Measurements from ENCODE around the gene IQCN.

IQCN gene

DNA sequence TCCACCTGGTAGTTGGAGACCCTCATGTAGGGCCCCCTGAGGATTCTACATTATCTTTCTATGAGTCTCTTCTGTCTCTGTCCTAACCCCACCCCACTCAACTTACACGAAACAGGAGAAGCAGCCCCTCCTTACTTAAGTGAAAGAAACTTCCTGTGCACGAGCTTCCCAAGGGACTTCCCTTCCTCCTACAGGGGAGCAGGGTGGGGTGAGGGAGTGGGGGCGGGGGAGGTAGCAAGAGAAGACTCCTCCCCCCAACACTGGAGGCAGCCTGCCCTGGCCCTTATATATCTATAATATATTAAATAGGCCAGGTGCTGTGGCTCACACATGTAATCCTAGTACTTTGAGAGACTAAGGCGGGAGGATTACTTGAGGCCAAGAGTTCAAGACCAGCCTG lies 42.5 kb downstream of the IQCN start:
- DNase-seq (ENCODE audit: low read depth in 2 of 2): no peak

DNA sequence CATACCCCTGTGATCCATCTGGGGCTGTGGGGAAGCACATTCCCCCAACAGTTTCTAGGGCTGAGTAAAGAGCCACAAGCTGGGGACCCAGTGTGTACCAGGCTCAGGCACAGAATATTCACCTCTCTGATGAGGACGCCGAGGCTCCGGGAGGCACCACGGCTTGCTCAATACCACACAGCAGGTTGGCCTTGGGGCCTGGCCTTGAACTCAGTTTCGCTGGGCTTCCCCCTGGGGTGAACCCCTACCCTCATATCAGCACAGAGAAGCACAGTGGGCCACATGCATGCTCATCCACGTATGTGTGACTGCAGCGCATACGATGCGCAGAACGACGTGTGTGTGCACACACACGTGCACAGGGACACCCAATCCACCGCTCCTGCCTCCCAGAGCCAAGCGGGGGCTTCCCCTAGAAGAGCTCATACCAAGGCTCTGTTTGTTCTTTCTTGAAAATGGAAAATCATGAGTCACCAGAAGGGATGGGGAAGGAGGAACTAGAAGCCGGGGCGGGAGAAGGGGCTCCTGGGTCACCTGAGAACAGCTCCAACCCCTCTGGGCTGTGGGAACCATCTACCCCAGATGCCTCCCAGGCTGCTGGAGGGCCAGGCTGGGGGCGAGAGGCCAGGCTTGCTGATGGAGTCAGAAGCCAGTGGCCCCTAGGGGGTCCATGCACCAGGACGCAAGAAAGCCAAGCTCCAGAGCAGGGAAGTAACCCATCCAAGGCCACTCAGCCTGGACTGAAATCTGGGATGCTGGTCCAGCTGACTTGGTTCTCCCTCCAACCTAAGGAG lies 43.1 kb downstream of the IQCN start:
- DNase-seq (ENCODE audit: low read depth in 2 of 2): no peak

DNA sequence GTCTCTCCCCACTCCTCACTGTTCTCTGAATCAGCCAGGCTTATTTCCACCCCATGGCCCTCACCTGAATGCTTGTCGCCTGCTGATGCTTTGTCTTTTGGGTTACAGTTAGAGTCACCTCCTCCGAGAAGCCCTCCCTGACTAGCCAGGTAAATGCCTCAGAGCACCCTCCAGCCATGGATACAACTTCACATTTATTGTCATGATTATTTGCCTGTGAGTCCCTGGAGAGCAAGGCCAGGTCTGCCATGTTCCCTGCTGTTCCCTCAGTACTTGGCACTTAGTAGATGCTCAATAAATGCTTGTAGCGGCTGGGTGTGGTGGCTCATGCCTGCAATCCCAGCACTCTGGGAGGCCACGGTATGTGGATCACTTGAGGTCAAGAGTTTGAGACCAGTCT lies 44.3 kb downstream of the IQCN start:
- DNase-seq (ENCODE audit: low read depth in 2 of 2): no peak

DNA sequence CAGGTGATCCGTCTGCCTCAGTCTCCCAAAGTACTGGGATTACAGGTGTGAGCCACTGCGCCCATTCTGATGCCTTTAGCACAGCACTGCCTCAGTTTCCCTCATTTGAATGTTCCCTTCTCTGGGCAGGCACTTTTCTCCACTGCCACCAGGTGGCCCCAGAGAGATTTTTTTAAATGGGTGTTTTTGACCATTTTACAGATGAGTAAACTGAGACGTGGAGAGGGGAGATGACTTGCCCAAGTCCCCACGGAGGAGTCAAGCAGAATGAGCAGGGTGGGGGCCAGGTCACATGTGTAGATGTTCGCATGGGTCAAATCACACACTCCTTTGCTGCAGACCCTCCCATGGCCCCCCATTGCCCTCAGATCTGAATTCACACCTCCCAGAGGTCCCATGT lies 44.8 kb downstream of the IQCN start:
- DNase-seq (ENCODE audit: low read depth in 2 of 2): no peak

DNA sequence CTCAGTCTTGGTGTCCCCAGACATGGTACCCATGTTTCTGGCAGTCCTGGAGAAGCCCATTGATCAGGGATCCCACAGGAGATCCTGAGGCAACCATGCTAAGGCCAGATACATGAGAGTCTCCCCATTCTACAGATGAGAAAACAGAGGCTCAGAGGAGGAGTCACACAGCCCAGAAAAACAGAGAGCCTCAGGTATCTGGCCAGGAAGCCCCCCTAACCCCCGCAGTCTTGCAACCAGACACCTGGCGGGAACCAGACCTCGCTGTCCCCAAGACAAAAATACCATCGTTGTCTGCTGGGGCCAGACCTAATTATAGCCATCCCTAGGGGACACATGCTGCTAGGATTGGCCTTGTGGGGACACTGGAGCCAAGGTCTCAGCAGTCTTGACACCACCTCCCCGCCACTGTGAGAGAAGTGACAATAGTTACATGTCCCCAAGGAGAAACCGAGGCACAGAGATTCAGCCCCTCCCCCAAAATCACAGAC lies 46.4 kb downstream of the IQCN start:
- DNase-seq (ENCODE audit: low read depth in 2 of 2): no peak

DNA sequence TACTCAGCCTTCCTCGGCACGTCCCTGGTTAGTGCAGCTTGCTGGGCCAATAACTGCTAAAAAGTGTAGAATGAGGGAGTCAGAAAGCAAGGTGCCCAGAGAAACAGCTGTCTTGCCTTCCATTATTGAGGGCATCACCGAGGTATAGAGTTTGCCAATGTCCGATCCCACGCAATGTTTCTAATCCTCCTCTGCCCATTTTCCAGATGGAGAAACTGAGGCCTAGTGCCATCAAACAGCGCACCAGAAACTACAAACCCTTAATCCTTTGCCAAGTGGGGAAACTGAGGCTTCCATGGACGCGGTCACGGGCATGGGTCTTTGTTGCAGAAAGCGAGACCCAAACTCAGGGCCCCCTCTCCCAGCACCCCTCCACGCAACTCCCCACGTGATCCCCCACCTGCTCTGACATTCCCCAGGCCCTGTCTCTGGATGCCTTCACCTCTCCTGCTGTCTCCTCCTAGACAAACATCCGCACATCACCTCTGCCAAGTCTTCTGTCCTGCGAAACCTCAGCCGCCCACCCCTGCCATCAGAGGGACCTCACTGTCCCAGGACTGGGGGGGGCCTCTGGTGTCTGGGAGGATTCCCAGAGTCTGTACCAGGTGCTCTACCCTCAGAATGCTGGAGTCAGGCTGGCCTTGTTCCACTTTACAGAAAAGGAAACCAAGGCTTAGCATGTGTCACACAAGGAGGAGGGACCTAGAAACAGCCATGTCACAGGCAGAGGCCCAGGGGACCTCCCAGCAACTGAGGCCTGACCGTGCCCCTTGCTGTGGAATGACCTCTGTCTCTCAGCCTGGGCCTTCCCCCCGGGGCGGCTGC lies 47.1 kb downstream of the IQCN start:
- DNase-seq (ENCODE audit: low read depth in 2 of 2): no peak

DNA sequence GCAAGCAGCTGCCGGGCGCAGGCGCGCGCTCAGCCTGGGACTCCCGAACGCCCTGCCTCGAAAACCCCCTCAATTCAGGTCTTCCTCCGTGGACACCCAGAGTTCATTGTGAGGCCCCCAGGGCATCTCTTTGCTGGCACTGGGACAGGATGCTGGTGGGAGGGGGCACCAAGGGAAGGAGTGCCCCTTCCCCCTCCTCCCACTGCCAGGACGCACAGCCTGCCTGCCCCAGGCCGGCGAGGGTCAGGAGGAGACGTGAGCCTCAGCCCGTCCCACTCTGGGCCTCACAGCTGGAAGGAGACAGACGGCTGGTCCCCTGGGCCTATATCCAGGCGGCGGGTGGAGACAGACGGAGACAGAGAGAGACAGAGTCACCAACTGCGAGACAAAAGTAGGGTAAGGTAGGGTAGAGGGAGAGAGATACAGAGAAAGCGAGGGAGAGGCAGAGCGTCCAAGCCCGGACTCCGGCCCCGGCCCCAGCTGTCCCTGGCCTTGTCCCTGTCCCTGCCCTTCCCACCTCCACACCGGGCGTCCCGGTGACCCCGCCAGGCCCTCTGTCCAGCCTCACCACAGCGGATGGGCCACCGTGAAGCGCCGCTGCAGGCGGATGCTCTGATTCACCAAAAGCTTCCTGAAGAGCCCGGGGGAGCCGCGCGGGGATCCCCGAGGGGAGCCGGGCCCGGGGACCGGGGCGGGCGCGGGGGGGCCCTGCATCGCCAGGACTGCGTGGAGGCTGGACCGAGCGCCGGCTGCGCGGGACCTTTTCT lies 48.4 kb downstream of the IQCN start, which contains the start of gene PDE4C:
Gene PDE4C (minus strand): TSS at position 737 of the 767 bp plus-strand sequence. CDS start 23 bp downstream, at position 714.
- no peak for DNase-seq (ENCODE audit: low read depth in 2 of 2)

DNA sequence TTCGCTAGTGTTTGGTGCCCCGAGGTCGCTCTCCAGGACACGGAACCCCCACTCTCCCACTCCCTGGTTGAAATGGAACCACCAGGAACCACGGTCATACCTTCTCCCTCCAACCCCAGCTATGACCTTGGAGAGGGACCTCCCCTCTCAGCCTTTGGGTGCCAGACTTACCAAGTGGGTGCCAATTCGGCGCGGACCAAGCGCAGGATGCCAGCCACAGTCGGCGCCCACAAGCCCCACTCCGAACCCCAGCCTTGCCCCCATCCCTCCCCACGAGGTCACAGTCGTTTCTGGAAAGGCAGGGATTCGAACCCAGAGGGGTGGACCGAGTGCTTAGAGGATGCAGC lies 48.9 kb downstream of the IQCN start:
- no peak for DNase-seq (ENCODE audit: low read depth in 2 of 2)

DNA sequence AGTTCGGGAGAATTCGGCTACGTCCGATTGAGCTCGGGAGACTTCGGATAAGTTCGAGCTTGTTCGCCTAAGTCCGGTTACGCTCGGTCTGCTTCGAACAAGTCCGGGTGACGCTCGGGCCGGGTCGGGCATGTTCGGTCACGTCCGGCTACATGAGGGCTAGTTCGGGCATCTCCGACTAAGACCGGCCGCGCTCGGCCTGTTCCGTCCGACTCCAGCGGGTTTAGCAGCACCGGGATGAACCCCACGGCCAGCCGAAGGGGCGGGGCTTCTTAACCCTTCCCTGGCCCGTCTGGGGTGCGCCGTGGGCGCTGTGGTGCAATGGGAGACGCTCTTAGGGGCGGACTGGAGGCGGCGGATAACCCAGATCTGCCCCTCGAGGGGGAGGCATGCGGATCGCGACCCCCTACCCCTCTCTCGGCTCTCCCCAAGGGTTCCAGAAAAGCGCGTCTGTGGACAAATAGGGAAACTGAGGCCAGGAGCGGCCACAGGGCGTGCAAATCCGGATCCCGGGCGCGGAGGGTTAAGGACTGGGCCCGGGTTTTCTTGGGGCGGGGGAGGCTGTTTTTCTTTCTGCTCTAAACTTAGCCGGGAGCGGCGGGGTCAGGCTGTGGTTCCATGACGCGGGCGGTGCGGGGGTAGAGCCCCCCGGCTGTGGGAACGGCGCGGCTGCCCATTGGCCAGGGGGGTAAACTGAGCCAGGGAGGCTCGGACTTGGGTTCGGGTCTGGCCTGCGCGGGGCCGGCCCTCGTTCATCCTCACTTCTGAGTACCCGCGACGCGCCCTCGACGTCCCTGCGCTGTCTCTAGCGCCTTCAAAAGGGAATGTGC lies 49.5 kb downstream of the IQCN start:
- peak; percentile 91 for DNase-seq (ENCODE audit: low read depth in 2 of 2)

DNA sequence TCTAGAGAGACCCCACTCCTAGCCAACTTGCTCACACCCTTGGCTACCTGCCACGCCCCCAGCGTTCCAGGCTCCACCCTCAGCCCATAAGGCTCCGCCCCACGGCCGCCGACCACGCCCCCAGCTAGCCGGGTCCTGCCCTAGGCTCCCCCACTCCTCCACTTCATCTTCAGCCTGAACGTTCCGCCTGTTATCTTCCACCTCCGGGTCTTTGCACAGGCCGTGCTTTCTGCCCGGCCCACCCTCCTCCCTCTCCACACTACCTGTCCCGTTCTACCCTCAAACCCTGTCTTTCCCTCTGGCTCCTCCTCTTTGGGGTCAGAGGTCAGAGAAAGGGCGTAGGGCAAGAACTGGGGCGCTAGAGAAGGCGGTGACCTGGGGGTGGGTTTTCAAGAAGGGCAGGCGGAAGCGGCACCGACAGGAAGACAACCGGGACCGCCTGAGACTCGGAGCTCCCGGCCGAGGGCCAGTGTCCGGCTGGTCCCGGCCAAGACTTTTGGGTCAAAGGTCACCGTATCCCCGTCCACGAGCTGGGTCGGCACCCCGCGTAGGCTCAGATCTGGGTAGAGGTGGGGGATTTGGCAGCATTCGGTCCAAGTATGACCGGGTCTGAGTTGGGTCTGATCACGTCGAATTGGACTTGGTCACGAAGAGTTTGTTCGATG lies 50.3 kb downstream of the IQCN start:
- no peak for DNase-seq (ENCODE audit: low read depth in 2 of 2)

DNA sequence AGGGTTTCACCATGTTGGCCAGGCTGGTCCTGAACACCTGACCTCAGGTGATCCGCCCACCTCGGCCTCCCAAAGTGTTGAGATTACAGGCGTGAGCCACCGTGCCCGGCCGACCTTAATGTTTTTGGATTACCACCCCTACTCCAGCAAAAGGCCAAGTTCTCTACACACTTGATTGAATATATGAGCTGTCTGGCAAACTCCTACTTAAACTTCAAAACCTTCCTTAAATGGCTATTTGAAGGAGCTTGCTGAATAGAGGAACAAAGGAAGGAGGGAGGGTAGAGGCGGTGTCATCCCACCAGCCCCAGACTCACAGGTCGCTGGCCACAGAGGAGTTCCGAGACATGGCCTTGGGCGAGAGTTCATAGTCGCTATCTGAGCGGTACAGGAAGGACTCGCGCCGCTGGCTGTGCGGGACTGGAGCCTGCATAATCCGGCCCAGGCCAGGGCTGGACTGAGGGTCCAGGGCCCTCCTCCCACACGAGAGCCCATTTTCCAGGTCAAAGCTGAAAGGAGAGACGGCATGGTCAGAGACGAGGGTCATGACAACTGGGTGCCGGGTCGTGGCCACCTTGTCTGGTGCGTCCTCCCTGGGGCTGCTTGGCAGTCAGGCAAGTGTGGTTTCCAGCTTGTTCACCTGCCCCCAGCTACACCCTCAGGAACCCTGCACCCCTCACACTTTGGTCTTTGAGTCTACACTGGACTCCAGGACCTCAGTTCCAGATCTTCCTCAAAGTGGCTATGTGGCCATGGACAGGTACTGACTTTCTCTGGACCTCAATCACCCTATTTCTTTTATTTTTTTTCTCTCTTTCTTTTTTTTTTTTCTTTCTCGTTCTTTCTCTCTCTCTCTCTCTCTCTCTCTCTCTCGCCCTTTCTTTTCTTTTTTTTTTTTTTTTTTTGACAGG lies 52.2 kb downstream of the IQCN start:
- DNase-seq (ENCODE audit: low read depth in 2 of 2): no peak

DNA sequence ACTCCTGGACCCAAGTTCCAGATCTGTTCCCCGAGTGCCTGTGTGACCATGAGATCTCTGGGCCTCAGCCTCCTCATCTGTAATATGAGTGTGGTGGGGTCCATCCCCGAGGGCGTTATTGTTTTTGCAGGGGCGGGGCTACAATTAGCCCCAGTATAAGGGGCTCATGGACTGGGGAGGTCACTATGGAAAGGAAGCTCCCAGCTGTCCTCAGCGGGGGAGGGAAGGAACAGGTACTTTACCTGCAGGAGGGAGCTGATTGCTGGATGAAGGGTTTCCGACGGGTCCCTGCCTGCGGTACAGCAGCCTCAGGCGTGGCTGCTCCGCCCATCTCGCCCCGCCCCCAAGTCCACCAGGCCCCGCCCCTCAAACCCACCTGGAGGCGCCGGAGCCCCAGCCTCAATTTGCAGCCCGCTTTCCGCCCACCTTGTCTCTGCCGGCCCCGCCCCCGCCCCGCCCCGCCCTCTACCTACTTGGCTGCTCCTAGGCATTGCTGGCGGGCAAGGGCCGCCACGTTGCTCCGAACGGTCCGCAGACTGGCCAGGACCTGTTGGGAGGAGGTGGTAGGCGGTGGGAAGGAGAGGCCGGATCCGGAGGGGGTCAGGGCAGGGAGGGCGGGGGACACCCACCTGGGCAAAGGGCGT lies 53.5 kb downstream of the IQCN start:
- no peak for DNase-seq (ENCODE audit: low read depth in 2 of 2)

DNA sequence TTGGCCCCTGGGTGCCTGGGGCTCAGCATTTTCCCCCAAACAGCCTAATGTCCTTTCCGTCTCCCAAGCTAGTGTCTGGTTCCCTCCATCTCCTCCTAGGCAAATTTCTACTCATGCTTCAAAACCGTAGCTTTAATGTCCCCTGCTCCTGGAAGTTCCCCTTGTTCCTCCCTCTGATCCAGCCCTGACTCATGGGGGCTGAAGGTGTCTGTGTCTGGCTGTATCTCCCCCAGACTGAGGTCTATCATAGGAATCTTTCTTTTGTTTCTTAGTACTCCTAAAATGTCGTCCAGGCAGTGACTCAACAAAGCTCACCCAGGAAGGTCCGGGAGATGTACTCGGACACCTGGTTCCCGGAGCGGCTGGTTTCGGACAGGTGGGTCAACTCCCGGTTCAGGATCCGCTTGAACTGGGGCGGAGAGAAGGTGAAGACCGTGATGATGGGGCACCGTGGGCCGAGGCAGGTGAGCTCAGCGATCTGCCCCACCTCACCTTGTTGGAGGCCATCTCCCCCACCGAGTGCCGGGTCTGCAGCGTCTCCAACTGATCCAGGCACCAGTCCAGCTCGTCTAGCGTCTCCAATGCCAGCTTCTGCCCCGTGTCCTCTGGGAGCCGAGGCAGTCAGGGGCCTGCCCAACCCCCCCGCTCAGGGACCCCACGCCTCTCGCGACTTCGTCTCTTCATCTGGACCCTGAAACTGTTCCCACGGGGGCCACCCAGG lies 54.2 kb downstream of the IQCN start:
- DNase-seq (ENCODE audit: low read depth in 2 of 2): no peak

DNA sequence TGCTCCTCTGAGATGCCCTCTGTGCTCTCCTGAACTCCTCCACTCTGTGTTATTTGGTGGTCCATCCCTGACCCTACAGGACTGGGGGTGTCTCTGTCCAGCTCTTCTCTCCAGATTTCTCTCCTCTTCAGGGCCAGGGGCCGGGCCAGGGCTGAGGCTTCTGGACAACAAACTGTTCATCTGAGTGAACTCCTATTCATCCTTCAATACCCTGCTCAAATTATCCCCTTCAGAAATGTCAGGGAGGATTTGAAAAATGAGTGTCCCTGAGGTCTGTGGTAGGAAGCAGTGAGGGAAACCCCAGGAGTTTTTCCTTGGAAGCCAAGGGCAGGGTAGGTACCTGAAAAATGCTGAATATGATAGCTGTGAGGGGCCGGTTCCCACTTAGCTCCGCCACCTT lies 55.7 kb downstream of the IQCN start:
- no peak for DNase-seq (ENCODE audit: low read depth in 2 of 2)

DNA sequence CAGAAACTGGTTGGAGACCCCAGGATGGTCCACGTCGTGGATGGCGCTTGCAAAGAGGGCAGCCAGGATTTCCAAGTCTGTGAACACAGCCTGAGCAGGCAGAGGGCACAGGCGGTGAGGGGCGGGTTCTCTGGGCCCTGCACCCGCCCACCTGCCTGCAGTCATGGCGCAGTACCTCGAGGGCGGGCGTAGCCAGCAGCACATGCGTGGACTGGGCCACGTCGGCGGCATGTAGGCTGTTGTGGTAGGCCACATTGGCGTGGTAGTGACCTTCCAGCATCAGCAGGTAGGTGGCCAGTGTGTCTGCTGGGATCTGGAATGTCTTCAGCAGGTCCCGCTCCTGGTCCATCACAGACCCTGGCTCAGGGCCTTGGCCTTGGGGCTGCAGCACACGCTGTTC lies 56.1 kb downstream of the IQCN start:
- no peak for DNase-seq (ENCODE audit: low read depth in 2 of 2)

DNA sequence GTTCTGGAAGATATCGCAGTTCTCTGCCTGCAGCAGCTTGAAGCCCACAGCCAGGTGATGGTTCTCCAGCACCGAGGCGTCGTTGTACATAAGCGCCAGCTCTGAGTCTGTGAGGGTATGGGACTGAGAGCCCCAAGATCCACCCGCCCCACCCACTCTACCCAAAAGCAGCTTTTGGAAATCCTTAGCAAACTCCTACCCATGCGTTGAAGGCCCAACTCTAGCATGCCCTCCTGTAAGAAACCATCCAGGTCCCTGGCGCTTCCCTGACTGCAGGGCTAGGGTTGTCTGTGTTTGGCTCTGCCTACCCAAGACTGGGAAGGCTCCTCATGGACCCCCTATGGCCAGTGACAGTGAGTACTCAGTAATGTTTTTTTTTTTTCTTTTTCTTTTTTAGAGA lies 57.5 kb downstream of the IQCN start:
- DNase-seq (ENCODE audit: low read depth in 2 of 2): no peak

DNA sequence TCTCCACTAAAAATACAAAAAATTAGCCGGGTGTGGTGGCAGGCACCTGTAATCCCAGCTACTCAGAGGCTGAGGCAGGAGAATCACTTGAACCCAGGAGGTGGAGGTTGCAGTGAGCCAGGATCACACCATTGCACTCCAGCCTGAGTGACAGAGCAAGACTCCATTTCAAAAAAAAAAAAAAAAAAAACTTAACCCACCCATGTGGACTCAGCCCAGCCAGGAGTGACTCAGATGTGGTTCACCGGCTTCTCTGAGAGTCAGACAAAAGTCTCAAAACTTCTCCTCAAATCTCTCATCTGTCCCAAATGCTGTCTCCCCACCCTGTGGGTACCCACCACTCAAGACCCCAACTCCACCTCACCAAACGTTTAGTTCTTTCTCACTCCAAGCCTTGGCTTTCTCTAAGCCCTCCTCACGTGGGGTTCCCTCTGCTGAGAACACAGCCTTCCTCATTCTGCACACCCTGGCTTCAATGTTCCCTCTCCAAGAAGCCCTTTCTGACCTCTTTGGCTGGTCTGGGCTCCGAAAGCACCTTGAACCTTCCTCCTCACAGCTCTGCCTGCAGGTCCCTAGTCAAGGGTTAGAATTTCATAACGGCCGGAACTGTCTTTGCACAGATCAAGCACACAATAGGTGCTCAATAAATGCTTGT lies 59.3 kb downstream of the IQCN start:
- DNase-seq (ENCODE audit: low read depth in 2 of 2): no peak

DNA sequence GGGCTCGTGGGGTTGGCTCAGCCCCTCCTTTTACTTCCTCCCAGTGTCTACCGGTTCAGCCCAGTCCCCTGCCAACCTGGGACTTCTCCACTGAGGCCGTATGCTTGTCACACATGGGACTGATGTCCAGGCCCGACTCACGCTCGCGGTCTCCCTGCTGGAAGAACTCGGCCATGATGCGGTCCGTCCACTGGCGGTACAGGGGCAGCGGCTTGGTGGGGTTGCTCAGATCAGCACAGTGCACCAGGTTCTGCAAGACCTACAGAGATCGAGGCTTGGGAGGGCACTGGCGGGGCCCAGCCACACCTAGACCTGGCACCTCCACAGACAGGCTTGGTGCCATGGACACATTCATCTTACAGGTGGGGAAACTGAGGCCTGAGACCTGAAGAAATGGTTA lies 62.6 kb downstream of the IQCN start:
- no peak for DNase-seq (ENCODE audit: low read depth in 2 of 2)

Data from stimulated activated CD8-positive, alpha-beta memory T cell treated with anti-CD3 and anti-CD28 coated beads, Interleukin-15, amount 100 ng/mL, for 48 hours (primary cell).